Thyroid gland (tissue), 4 donors: ENCODE results near the gene ASIC2.

Source experiments
- POLR2A ChIP-seq, 2 donors: fragments of 450-650 bp; IDR thresholded peaks; one replicate each; pipeline ENCODE4 v1.6.1; 2017; ENCODE audit warnings: antibody characterized with exemption in 2 of 2, mild to moderate bottlenecking in 2 of 2, moderate library complexity in 1 of 2
- TF ChIP-seq, protein P1 (sequence below), 6 experiments: fragments of 200-600 bp in 3 of 6; fragments of 450-650 bp in 3 of 6; sonication (generic) in 3 of 6; IDR thresholded peaks; one replicate each; pipeline ENCODE4 v1.5.1; 2016 to 2019; ENCODE audit warnings: antibody characterized with exemption in 6 of 6, mild to moderate bottlenecking in 2 of 6, inconsistent platforms in 1 of 6, moderate library complexity in 1 of 6

DNA sequence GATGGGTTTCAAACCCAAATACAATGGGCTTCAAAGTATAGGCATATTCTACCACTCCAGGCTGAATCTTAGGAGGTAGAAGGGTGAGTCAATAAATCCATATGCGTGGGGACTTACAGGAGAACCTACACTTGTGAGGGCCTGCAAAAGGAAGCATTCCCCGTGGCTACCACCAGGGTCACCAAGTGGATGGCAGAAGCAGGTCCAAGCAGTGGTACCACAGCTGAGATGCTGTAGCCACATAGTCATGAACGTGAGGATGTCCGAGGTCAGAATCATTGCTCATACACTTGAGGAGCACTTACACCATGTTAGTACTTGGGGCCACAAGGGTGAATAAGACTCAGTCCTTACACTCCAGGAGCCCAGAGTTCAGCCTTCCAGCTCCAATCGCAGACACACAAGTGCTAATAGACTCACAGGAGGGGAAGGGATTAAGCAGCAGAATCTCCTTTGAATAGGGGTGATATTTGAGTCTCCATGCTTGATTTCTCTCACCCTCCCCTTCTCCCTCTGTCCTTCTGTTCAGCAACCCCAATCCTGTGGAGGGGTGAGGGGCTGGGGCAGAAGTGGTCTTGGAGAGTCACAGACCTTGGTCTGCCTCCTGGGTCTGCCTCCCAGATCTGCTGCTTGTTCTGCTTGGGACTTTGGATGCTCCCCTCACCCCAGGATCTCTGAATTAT lies 42.5 kb upstream of the ASIC2 start:
- TF ChIP-seq, protein P1, sequence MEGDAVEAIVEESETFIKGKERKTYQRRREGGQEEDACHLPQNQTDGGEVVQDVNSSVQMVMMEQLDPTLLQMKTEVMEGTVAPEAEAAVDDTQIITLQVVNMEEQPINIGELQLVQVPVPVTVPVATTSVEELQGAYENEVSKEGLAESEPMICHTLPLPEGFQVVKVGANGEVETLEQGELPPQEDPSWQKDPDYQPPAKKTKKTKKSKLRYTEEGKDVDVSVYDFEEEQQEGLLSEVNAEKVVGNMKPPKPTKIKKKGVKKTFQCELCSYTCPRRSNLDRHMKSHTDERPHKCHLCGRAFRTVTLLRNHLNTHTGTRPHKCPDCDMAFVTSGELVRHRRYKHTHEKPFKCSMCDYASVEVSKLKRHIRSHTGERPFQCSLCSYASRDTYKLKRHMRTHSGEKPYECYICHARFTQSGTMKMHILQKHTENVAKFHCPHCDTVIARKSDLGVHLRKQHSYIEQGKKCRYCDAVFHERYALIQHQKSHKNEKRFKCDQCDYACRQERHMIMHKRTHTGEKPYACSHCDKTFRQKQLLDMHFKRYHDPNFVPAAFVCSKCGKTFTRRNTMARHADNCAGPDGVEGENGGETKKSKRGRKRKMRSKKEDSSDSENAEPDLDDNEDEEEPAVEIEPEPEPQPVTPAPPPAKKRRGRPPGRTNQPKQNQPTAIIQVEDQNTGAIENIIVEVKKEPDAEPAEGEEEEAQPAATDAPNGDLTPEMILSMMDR (IDR thresholded peaks at IDR 0.05): no peak
- TF ChIP-seq POLR2A (IDR thresholded peaks at IDR 0.05): no peak
